ENCODE measurements around the gene LRRC75A. TPM values are rescaled to one million over a fixed set of nuclear protein-coding genes. Genes with fewer than 3 reads are reported as not detected.
"Not testable (repeated sequence)": the region's sequence is repeated elsewhere in the genome, so short reads cannot be mapped to it uniquely, and the experiment has no call there.

The LRRC75A gene
- total RNA-seq, 1 donor from 2014 or later = 2.5 TPM

DNA sequence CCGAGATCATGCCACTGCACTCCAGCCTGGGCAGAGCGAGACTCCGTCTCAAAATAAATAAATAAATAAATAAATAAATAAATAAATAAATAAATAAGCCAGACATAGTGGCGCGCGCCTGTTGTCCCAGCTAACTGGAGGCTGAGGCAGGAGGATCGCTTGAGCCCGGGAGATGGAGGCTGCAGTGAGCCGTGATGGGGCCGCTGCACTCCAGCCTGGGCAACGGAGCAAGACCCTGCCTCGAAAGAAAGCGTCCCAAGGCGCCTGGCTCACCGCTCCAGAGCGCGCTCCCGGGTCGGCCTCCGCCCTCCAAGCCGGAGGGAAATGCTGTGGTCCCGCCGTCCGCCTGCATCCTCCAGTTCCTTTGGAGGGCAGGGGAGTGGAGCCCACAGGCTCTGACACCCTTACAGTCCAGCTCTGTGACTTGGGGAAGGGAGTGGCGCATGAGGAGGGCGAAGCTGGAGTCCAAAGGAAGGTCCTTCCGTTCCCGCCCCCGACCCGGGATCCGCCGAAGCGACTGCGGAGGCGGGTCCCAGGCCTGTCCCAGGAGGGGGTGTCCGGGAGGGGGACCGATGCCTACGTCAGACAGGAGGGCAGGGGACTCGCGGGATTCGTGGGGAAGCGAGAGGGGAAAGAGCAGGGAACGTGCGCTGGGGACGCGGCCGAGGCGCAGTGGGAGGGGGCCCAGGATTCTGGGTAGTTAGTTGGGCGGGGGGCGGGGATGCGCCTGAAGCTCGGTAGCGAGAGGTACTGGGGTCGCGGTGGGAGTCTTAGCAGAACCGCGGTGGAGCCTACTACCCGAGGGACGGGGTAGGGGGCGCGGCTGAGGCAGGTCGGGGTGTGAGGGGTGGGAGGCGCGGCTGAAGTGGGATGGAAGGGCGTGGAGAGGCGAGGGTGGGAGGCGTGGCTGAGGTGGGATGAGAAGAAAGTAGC, 85.0 kb downstream of the LRRC75A start:
- no peaks in the 10 kb centered on the region for H3K4me1 ChIP-seq
- H3K27me3 ChIP-seq = no peaks in the 10 kb centered on the region
- no peaks in the 10 kb centered on the region for H3K9me3 ChIP-seq
- intact Hi-C loops (cut with DNase I) = no loop called here
- TF ChIP-seq, protein P1, sequence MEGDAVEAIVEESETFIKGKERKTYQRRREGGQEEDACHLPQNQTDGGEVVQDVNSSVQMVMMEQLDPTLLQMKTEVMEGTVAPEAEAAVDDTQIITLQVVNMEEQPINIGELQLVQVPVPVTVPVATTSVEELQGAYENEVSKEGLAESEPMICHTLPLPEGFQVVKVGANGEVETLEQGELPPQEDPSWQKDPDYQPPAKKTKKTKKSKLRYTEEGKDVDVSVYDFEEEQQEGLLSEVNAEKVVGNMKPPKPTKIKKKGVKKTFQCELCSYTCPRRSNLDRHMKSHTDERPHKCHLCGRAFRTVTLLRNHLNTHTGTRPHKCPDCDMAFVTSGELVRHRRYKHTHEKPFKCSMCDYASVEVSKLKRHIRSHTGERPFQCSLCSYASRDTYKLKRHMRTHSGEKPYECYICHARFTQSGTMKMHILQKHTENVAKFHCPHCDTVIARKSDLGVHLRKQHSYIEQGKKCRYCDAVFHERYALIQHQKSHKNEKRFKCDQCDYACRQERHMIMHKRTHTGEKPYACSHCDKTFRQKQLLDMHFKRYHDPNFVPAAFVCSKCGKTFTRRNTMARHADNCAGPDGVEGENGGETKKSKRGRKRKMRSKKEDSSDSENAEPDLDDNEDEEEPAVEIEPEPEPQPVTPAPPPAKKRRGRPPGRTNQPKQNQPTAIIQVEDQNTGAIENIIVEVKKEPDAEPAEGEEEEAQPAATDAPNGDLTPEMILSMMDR (IDR thresholded peaks at IDR 0.05) = no peak
- peak overlapping the region; percentile 57 for H3K4me3 ChIP-seq
- DNase-seq (peak; percentile 71), ATAC-seq (peak; percentile 78)
- no peaks in the 10 kb centered on the region for H3K36me3 ChIP-seq
- H3K27ac ChIP-seq = peak overlapping the region; percentile 42

DNA sequence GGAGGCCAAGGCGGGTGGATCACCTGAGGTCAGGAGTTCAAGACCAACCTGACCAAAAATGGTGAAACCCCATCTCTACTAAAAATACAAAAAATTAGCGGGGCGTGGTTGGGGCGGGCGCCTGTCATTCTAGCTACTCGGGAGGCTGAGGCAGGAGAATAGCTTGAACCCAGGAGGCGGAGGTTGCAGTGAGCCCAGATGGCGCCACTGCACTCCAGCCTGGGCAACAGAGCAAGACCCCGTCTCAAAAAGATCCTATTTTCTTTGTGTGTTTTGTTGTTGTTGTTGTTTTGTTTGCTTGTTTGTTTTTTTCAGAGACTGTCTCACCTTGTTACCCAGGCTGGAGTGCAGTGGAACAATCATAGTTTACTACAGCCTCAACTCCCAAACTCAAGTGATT, 88.1 kb downstream of the LRRC75A start:
- H3K4me1 ChIP-seq; ATAC-seq; H3K27me3 ChIP-seq; DNase-seq; H3K9me3 ChIP-seq; intact Hi-C loops (cut with DNase I); H3K4me3 ChIP-seq; H3K27ac ChIP-seq; H3K36me3 ChIP-seq: not testable (repeated sequence)

DNA sequence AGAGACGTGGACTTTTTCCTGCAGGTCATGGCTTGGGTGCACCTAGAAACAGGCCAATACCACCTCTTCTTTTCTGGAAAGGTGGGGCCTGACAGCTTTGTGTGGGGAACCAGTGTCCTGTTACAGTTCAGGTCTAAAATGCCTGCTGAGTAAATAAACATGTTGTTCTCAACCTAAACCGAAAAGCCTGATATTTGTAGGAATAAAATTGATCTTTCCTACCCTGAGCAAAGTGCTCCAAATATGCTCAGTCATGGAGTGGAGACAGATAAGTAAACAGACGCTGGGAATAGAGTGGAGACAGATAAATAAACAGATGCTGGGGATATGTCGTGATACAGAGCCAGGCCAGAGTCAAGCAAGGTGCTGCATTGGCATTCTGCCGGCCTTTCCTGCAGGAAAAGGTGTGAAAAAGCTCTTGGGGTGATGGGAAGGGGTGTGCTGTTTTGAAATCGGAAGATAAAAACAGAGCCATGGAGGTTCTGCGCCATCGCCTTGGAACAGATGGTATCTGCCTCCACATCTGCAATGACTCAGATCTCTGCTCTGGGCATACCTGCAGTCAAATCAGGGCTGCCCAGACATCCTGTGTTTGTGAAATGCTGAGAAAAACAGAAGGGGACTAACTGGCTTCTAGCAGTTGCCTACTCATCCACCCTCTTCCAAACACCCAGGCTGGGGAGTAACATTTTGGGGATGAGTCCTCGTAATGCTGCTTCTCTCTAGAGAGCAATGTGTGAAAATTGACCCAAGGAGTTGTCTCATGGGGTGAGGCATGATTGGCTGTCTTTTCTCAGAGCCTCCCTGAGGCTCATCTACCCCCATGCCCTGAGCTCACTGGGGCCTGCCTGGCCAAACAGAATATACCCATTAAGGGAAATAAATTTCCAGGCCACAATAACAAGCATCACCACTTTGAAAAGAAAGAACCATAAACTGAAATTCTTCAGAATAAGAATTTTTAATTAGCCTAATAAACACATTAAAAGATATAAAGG, 93.4 kb downstream of the LRRC75A start:
- Histone ChIP-seq H3K4me3 (no peak overlapping the region), H3K27me3 (no peaks in the 10 kb centered on the region), H3K36me3 (no peaks in the 10 kb centered on the region), H3K9me3 (no peaks in the 10 kb centered on the region), H3K27ac (no peak overlapping the region), H3K4me1 (no peaks in the 10 kb centered on the region)
- ATAC-seq (peak; percentile 40), DNase-seq (no peak)
- TF ChIP-seq, protein P1 (IDR thresholded peaks at IDR 0.05) = no peak
- intact Hi-C loops (cut with DNase I) = no loop called here

DNA sequence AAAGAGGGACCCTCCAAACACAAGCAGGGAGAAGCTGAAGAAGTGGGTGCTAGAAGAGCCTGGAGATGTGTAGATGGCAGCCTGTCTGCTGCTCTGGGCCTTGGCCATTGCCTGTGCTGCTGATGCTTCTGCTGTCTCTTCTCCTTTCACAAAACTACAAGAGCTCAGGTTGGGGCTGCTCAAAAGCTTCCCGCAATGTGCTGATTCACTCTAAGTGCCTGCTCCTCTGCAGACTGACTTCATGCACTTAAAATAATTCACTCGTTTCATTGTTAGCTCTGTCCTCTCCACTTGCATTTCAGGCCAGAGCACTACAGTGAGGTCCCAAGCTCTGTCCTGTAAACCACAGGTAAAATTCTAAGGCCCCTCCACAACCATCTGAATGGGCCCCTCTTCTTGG, 95.3 kb downstream of the LRRC75A start:
- ATAC-seq; H3K4me3 ChIP-seq; DNase-seq; H3K36me3 ChIP-seq; H3K27ac ChIP-seq; H3K9me3 ChIP-seq; intact Hi-C loops (cut with DNase I); H3K27me3 ChIP-seq; H3K4me1 ChIP-seq: not testable (repeated sequence)

DNA sequence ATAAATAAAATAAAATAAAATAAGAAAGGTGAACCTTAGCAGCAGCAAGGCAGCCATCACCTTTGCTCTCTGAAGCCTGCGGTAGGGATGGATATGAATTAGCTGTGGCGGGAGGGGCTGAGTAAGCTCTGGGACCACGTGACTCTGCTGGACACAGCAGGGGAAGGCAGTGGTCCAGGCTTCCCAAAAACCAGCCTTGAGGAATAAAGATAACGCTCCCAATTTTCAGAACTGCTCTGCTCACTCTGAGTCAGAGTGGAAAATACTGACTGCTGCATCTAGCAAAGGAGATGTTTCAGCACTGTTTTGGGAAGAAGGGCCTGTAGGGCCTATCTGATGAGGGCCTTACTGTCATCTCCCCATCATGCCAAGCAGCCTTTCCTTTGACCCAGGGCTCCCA, 96.1 kb downstream of the LRRC75A start:
- H3K27ac ChIP-seq; H3K4me1 ChIP-seq; intact Hi-C loops (cut with DNase I); DNase-seq; H3K36me3 ChIP-seq; H3K9me3 ChIP-seq; ATAC-seq; H3K27me3 ChIP-seq; H3K4me3 ChIP-seq: not testable (repeated sequence)

DNA sequence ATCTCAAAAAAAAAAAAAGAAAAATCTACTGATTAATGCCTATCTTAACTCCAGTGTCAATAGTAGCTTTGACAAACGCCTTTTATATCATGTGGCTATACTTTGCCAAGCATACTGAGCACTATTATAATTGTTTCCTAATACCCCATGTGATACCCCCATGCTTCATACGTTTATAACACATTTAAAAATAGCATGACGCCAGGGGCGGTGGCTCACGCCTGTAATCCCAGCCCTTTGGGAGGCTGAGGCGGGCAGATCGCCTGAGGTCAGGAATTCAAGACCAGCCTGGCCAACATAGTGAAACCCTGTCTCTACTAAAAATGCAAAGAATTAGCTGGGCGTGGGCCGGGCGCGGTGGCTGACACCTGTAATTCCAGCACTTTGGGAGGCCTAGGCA, 99.5 kb downstream of the LRRC75A start:
- H3K27me3 ChIP-seq; H3K4me1 ChIP-seq; H3K27ac ChIP-seq; H3K4me3 ChIP-seq; intact Hi-C loops (cut with DNase I); H3K9me3 ChIP-seq; DNase-seq; H3K36me3 ChIP-seq; ATAC-seq: not testable (repeated sequence)

Other genes starting within 250 kb of the LRRC75A start
- gene CENPV, start 138.7 kb downstream of the LRRC75A start, total RNA-seq = 10.4 TPM
- gene UBB, start 111.1 kb downstream of the LRRC75A start, total RNA-seq = 1,410 TPM
- gene TRPV2, start 76.6 kb downstream of the LRRC75A start, total RNA-seq = 86.5 TPM
- gene ZNF287, start 77.0 kb upstream of the LRRC75A start, total RNA-seq = 4.7 TPM
- gene ZNF624, start 161.7 kb upstream of the LRRC75A start, total RNA-seq = 5.6 TPM
- 10.9 TPM for gene CCDC144A, start 198.0 kb upstream of the LRRC75A start, total RNA-seq

Data from upper lobe of right lung (tissue), 1 donor.